ENCODE measurements around the gene RPTOR.

RPTOR gene

GRCh38 chr17:80902963-80903611 lies 358.4 kb downstream of the RPTOR start:
- FAIRE-seq, result no peak

GRCh38 chr17:80904036-80904753 lies 359.6 kb downstream of the RPTOR start:
- FAIRE-seq, result no peak

DNA sequence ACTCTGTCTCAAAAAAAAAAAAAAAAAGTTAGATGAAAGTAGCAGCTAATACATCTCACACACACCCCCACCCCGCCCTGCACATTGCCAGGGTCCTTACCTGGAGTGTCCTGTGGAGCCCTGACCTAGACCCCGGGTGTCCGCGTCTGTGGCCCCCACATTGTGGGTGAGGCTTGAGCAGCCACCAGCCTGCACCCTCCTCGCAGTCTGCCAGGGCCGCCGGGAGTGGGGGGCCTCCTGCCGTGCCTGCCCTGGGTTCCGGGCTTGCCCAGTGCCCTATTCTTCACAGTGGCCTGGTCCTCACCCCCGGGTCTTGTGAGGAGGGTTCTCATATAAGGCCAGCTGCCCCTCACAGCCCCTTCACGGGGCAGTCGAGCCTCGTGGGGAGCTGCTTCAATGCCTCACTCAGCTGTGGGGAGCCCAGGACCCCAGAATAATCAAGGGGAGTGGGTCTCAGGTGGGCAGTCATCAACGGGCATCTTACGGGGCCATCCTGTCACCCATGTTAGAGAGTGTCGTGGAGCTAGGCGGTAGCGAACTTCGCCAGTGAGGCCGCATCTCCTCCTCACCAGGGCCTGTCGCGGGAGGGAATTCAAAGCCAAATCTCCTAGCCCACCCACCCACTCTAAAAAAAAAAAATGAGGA lies 361.1 kb downstream of the RPTOR start:
- FAIRE-seq, result no peak

DNA sequence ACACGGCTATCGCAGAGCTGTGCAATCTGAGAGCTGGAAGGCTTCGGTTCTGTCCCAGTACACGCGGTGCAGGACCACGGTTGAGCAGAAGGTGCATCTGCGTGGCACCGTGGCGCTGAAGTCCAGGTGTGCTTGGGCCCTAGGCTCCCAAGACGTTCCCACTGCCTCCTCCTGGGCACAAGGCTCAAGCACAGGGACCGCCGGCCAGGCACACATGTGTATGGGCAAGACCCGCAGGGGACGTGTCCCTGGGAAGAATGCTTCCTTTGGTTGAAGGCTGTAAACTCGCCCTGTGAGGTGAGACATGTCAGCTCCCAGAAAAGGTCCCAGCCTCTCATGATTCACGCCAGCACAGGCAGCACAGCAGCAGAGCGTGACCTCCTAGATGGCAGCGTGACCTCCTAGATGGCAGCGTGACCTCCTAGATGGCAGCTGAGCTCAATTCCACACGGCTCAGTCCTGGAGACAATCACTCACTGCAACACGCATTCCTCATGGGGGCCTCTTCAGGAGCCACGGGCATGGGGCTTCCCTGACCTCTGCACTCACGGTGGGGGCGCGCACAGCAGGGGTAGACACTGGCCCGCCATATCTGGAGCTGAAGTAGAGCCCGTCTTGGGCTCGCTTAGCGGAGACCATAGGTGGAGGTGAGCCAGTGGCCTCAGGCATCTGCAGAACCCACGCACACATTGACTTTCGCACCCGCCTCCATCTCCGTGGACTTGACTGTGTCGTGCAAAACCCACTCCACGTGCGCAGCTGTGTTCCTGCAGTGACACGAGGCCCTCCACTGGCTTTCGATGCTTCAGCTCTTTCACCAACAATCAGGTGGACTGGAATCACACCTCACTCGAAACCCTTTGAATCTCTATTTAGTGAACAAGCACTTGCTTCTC lies 362.0 kb downstream of the RPTOR start:
- FAIRE-seq, result no peak

GRCh38 chr17:80907281-80907680 lies 362.6 kb downstream of the RPTOR start:
- no peak for FAIRE-seq

- no peak for FAIRE-seq
Observed at GRCh38 chr17:80908211-80908610, 363.6 kb downstream of the RPTOR start.

DNA sequence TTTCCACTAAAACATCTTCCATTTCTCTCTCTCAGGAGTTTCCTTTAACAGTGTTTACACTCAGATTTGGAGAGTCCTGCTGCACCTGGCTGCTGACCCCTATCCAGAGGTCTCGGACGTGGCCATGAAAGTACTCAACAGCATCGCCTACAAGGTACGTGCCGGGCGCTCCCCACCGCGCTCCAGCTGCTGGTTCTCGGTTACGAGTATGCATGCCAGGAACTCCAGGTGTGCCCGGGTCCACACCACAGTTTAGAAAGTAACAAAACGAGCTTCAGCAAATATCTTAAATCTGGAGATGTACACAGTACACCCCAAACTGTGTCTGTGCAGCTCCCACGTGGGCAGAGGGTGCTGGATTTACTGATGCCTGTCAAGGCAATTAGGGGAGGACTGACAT lies 364.1 kb downstream of the RPTOR start:
- FAIRE-seq, result no peak

GRCh38 chr17:80909635-80910034 lies 365.0 kb downstream of the RPTOR start:
- FAIRE-seq, result no peak

DNA sequence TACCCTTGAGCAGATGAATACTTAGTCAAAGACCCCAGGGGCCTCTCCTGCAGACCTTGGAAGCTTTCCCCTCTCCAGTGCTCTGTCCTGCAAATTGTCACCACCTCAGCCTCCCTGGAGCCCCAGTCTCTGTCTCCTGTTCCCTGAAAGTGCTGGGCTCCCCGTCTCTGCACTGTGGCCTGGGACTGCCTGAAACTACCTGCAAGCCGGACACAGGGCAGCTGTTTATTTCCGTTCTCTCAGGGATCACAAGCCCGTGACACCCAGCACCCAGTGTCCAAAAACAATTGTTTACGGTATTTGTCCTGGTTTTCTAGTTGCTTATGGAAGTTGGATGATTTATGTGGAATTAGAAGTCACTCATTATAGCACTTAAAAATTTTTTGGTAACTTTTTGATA lies 365.4 kb downstream of the RPTOR start:
- FAIRE-seq, result no peak

DNA sequence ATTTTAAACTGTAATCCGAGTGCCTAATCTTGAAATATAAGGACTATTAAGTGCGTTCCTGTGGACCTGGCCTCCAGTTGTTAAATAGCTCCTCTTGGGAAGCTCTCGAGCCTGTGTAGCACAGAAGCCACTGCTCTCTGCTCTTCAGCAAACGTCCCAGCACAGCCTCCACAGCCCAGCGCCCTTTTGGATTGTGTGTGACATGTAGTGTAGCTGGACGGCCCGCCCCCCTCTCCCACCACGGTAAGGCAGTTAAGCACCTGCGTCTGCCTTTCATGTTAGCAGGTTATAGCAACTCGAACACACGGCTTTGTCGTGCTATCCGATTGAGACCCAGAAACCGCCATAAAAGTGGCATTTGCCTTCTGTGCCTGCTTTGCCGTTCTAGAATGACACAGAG lies 367.8 kb downstream of the RPTOR start:
- no peak for FAIRE-seq

DNA sequence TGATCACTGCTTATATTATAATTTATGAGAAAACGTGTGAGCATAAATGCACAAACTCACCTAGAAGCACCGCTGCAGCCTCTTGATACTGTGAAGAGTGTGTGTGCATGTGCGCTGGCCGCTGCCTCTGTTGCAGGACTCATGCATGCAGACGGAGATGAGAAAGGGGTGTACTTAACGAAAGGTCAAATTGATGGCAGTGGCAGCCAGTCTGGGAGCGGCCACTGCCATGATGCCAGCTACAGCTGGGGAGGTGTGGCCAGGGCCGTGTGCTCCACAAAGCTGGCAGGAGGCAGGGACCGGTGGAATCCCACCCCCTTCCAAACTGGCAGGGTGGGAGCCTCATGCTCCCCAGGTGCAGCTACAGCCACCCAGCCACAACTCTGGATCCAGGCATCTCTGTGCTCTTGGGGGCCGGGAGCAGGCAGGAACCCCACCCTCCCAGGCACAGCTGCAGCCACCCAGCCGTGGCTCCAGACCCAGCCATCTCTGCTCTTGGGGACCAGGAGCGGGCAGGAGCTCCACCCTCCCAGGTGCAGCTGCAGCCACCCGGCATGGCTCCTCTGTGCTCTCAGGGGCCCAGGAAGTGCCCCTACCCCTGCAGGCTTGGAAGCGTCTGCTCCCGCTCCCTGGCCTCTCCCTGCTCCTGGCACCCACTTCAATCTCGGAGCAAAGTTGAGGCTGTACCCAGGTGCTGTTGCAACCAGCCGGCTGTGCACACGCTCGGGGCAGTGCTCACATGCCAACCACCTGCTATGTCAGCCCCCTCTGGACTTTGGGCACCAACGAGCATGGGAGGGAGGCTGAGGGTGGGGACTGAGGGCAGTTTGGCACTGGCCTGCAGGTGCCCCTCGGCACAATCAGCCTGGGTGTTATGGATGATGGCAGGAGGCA lies 369.5 kb downstream of the RPTOR start:
- FAIRE-seq, result no peak

DNA sequence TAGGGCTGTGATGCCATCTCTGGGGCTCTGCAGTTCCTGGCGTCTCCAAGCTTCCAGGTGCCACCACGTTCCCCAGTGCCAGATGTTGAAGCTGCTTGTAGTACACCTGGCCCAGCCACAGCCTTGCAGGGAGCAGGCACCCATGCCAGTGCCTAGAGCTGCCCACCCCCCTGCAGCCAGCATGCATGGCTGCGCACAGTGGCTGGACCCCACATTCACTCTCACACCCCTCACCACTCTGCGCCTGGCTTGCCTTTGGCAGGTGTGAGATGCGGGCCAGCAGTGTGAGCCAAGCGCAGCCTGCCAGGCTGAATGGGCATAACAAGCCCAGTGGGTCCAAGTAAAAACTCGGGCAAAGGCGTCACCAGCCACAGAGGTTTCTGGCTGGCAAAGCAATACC lies 371.6 kb downstream of the RPTOR start:
- no peak for FAIRE-seq

GRCh38 chr17:80917716-80918560 lies 373.3 kb downstream of the RPTOR start:
- FAIRE-seq, result no peak

DNA sequence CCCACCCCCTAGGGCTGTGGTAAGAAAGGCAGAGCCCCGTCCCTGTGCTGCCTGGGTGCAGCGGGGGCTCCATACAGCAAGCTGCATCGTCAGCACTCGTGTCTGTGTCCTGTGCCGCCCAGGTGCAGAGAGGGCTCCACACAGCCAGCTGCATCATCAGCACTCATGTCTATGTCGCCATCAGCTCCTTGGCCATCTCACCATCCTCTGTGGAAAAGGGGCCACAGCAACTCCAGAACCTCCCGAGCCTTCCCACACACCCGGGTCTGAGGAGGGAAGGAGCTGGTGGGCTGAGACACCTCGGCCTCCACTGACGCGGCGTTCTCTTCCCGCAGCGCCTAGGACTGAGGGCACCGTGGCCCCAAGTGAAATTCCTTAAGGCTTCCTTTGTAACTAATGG lies 374.1 kb downstream of the RPTOR start:
- FAIRE-seq, result no peak

GRCh38 chr17:80919331-80920311 lies 375.0 kb downstream of the RPTOR start:
- no peak for FAIRE-seq

DNA sequence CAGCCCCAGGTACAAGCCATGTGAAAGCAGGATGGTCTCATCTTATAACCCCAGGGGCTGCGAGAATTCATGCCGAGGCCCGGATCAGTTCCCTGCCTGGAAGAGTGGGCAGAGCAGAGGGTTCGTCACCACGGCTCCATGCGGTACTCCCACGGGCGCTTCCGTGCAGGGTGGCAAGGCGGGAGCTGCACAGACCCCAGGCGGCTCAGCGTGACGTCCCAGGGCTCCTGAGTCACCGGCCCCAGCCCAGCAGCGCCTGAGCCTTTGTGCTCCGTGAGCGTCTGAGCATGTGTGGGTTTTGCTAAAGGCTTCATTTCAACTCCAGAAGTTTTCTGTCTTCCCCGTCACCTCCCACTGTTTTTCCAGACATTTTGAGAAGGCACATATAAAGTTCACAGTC lies 375.8 kb downstream of the RPTOR start:
- FAIRE-seq, result no peak

- no peak for FAIRE-seq
Observed at GRCh38 chr17:80921159-80921558, 376.5 kb downstream of the RPTOR start.

DNA sequence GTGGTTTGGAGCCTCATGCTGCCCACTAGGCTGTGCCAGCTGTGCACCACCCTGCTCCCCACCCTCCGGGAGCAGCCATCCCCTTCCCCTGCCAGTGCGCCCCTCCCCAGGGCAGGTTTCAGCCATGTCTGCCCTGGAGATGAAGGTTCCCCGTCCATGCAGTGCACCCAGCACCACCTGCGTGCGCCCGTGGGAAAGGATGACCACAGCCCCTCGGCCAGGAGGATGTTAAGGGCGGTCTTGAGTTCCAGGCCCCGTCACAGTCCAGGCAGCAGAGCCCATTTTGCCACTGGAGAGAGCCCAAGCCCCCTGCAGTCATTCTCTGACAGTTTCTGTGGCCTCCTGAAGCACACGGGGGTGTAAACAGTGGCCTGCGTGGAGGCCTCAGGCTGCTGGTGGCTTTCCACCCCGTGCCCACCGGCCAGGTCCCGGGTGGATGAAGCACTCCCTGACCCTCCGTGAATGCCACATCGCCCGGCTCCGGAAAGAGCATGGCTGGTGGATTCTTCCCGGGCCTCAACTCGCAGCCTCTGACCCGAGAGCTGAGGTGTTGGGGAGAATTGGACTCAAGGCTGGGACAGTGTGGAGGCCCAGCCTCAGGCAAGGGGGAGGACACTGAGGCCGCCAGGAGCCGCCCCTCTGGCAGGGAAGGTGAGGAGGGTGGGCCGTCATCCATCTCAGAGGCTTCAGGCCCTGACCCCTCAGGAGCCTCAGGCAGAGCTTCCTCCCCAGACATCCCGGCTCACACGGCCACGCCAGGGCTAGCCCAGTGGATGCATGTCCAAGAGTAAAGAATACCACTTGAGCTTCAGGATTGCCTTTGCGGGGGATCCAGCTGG lies 377.3 kb downstream of the RPTOR start:
- FAIRE-seq, result no peak

Data from endometrium (tissue), 2 donors.